Keratinocyte (primary cell): ENCODE results near the gene MYMK. TPM values are rescaled to one million over a fixed set of nuclear protein-coding genes. Genes with fewer than 3 reads are reported as not detected.

Experiments
- DNase-seq: peaks from one replicate; pipeline ENCODE4 v3.0.0-alpha.2; 2011; ENCODE audit warnings: low read depth, missing footprints, low spot score
- FAIRE-seq: peaks from 2 replicates; lab custom pipeline; 2011; peaks lifted over from hg19 to GRCh38; lab: Jason Lieb, UNC
- H2AFZ ChIP-seq: 2 replicates; pipeline ENCODE4 v1.6.0; 2012; ENCODE audit warnings: low read length, control low read depth, inconsistent platforms; ENCODE audit not compliant: control insufficient read depth
- H3K27ac ChIP-seq: 2 replicates; pipeline ENCODE4 v1.5.1; 2011; ENCODE audit warnings: low read length; ENCODE audit not compliant: control insufficient read depth, insufficient read depth
- H3K27me3 ChIP-seq: 3 replicates; pipeline ENCODE4 v1.6.0; 2011; ENCODE audit warnings: low read length; ENCODE audit not compliant: control insufficient read depth, insufficient read depth; ENCODE audit errors: extremely low read depth
- H3K36me3 ChIP-seq, 2 experiments: 2 replicates in 1 of 2; 3 replicates in 1 of 2; pipeline ENCODE4 v1.5.1; 2011; ENCODE audit warnings: low read length in 2 of 2, mild to moderate bottlenecking in 1 of 2; ENCODE audit not compliant: control insufficient read depth in 2 of 2, insufficient read depth in 2 of 2; ENCODE audit errors: extremely low read depth in 1 of 2
- H3K4me1 ChIP-seq: 3 replicates; pipeline ENCODE4 v1.5.1; 2011; ENCODE audit warnings: low read length; ENCODE audit not compliant: control insufficient read depth, insufficient read depth; ENCODE audit errors: extremely low read depth
- H3K4me2 ChIP-seq: 3 replicates; pipeline ENCODE4 v1.6.0; 2011; ENCODE audit warnings: low read depth, low read length; ENCODE audit not compliant: control insufficient read depth, insufficient read depth; ENCODE audit errors: extremely low read depth
- H3K4me3 ChIP-seq, 3 experiments: fragments of 200-600 bp in 1 of 3; sonication (generic) in 1 of 3; 2 replicates in 2 of 3; 3 replicates in 1 of 3; pipeline ENCODE4 v1.5.1; 2011 to 2016; ENCODE audit warnings: low read length in 3 of 3, mild to moderate bottlenecking in 3 of 3, control low read depth in 2 of 3, inconsistent platforms in 1 of 3, low read depth in 1 of 3, mixed read lengths in 1 of 3, mixed run types in 1 of 3, moderate library complexity in 1 of 3; ENCODE audit not compliant: control insufficient read depth in 2 of 3, insufficient read depth in 2 of 3; ENCODE audit errors: extremely low read depth in 1 of 3
- H3K79me2 ChIP-seq: 2 replicates; pipeline ENCODE4 v1.6.0; 2012; ENCODE audit warnings: low read length; ENCODE audit not compliant: control insufficient read depth, insufficient read depth
- H3K9ac ChIP-seq: 3 replicates; pipeline ENCODE4 v1.6.0; 2011; ENCODE audit warnings: low read length; ENCODE audit not compliant: control insufficient read depth, insufficient read depth; ENCODE audit errors: extremely low read depth
- H3K9me1 ChIP-seq: 3 replicates; pipeline ENCODE4 v1.6.0; 2011; ENCODE audit warnings: low read length; ENCODE audit not compliant: control insufficient read depth, insufficient read depth; ENCODE audit errors: extremely low read depth
- H3K9me3 ChIP-seq: 2 replicates; pipeline ENCODE4 v1.5.1; 2012; ENCODE audit warnings: low read depth, low read length; ENCODE audit not compliant: control insufficient read depth
- H4K20me1 ChIP-seq: 3 replicates; pipeline ENCODE4 v1.6.0; 2011; ENCODE audit warnings: low read length; ENCODE audit not compliant: control insufficient read depth, insufficient read depth; ENCODE audit errors: extremely low read depth
- EZH2 ChIP-seq: IDR thresholded peaks from one replicate; pipeline ENCODE4 v1.6.1; 2012; ENCODE audit warnings: inconsistent platforms, mild to moderate bottlenecking, low read length, moderate library complexity
- dilution Hi-C: fragments of 300-500 bp; cut with MboI; formaldehyde crosslinking; loops from one replicate; pipeline ENCODE4 v1.7.0; 2020; ENCODE audit warnings: low sequenced_read_pairs; ENCODE audit not compliant: extremely low pct_ligation_motif_present
- polyA plus RNA-seq, 5 experiments: library from polyadenylated mRNA; depleted of rRNA in 3 of 5; stranded (reverse) in 3 of 5; stranded (forward) in 1 of 5; unstranded in 1 of 5; fragments of >200 nt; gene quantifications; 1 replicate in 1 of 5; 2 replicates in 3 of 5; 3 replicates in 1 of 5; pipeline versions ENCODE4 v1.2.1 to v1.2.3, GENCODE V29; 2011 to 2012; ENCODE audit warnings: missing spikeins in 2 of 5, low read depth in 1 of 5, low replicate concordance in 1 of 5
- TF ChIP-seq, protein P1 (sequence below), 3 experiments: IDR thresholded peaks in 1 of 3; conservative IDR thresholded peaks in 1 of 3; optimal IDR thresholded peaks in 1 of 3; 2 replicates in 2 of 3; 3 replicates in 1 of 3; pipeline versions ENCODE3 to v1.5.1; 2011; ENCODE audit warnings: low read length in 3 of 3, mild to moderate bottlenecking in 3 of 3, moderate library complexity in 2 of 3, control low read depth in 1 of 3, inconsistent platforms in 1 of 3; ENCODE audit not compliant: insufficient read depth in 2 of 3; ENCODE audit errors: extremely low read depth in 1 of 3

MYMK gene
- polyA plus RNA-seq, 1 donor (not counting 4 experiments of a cell fraction or from before 2014, with no cell fraction given), result not detected

DNA sequence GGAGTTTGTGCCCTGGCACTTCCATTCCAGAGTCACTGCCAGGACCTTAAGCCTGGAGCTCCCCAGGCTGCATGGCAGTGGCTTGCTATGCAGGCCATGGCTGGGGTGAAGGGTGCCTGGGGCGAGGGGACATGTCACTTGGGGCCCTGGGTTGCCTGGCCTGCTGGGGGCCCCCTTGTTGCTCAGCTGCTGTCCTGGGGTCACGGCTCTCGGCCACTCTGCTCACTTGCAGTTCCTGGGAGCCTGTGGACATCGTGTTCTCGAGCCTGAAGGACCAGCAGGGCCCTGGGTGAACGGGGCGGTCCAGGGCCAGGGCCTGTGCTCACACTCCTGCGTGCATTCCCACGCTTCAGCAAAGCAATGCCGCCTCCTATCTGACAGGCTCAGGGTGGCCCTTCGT is 31.3 kb downstream of the MYMK start:
- H3K4me3 ChIP-seq, result no peak overlapping the region
- no peak overlapping the region for H3K27ac ChIP-seq
- H3K27me3 ChIP-seq, result peaks cover 14% of the 10 kb centered on the region
- no peak for FAIRE-seq
- H4K20me1 ChIP-seq, result no peaks in the 10 kb centered on the region
- no peak overlapping the region for H3K4me2 ChIP-seq
- dilution Hi-C loops, result no loop called here
- no peak for DNase-seq
- no peaks in the 10 kb centered on the region for H3K9me1 ChIP-seq
- H3K36me3 ChIP-seq, result no peaks in the 10 kb centered on the region
- H3K9ac ChIP-seq, result no peak overlapping the region
- no peaks in the 10 kb centered on the region for H3K9me3 ChIP-seq
- H2AFZ ChIP-seq, result no peak overlapping the region
- TF ChIP-seq, protein P1, sequence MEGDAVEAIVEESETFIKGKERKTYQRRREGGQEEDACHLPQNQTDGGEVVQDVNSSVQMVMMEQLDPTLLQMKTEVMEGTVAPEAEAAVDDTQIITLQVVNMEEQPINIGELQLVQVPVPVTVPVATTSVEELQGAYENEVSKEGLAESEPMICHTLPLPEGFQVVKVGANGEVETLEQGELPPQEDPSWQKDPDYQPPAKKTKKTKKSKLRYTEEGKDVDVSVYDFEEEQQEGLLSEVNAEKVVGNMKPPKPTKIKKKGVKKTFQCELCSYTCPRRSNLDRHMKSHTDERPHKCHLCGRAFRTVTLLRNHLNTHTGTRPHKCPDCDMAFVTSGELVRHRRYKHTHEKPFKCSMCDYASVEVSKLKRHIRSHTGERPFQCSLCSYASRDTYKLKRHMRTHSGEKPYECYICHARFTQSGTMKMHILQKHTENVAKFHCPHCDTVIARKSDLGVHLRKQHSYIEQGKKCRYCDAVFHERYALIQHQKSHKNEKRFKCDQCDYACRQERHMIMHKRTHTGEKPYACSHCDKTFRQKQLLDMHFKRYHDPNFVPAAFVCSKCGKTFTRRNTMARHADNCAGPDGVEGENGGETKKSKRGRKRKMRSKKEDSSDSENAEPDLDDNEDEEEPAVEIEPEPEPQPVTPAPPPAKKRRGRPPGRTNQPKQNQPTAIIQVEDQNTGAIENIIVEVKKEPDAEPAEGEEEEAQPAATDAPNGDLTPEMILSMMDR (optimal IDR thresholded peaks at IDR 0.05 in 1 of 3, IDR thresholded peaks at IDR 0.05 in 1 of 3, conservative IDR thresholded peaks at IDR 0.05 in 1 of 3; ENCODE audit: extremely low read depth in 1 of 3, insufficient read depth in 2 of 3, low read length in 3 of 3), result no peak
- TF ChIP-seq EZH2, result no peak
- no peaks in the 10 kb centered on the region for H3K79me2 ChIP-seq
- peaks cover 12% of the 10 kb centered on the region for H3K4me1 ChIP-seq

DNA sequence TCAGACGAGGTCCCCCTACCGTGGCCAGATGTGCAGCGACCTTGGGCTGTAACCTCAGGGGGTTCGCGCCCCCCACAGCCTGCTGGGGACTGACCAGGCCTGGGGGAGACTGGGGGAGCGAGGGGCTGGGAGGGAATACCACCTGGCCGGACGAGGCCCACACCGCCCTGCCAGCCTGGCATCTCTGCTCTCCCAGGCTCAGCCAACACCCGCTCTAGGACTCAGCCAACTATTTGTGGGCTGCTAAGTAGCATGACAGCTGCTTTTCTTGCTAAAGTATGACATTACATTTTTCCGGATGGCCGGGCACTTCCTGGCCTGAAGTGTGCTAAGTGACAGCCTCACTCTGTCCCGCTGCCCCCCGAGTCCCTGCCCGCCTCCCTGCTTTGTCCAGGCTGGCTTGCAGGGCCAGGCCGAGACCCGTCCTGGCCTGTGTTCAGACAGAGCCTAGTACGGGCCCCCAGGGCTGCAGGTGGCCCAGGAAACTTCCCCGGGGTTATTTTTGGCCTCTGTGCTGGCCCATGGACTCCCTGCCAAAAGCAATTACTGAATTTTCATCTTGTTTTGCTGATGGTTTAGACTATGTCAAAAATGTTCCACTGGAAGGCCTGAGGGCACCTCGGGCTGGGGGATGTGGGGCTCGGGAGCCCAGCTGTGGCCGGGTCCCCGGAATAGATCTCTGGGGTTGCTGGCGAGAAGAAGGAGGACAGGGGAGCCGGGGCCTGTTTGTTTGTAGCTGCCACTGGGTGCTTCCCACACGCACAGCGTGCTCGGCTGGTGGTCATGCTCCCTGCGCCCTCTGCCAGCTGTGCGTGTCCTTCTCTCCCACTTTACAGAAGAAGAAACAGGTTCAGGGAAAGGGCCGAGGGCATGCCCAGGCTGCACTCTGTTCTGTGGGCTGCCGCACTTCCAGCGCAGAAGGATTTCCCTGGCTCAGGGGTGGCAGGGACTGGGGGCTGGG is 32.4 kb downstream of the MYMK start:
- Histone ChIP-seq H3K4me1 (peaks cover 12% of the 10 kb centered on the region), H3K79me2 (no peaks in the 10 kb centered on the region), H3K9me1 (no peaks in the 10 kb centered on the region), H2AFZ (peak overlapping the region; percentile 53), H3K36me3 (no peaks in the 10 kb centered on the region), H3K27ac (peak overlapping the region; percentile 26), H4K20me1 (no peaks in the 10 kb centered on the region), H3K9ac (peak overlapping the region; percentile 15), H3K4me2 (peak overlapping the region; percentile 20), H3K9me3 (no peaks in the 10 kb centered on the region), H3K27me3 (peaks cover 18% of the 10 kb centered on the region), H3K4me3 (no peak overlapping the region)
- FAIRE-seq, result no peak
- TF ChIP-seq, protein P1 (optimal IDR thresholded peaks at IDR 0.05 in 1 of 3, IDR thresholded peaks at IDR 0.05 in 1 of 3, conservative IDR thresholded peaks at IDR 0.05 in 1 of 3; ENCODE audit: extremely low read depth in 1 of 3, insufficient read depth in 2 of 3, low read length in 3 of 3), result no peak
- no peak for TF ChIP-seq EZH2
- no peak for DNase-seq
- dilution Hi-C loops, result no loop called here
